Keratinocyte (primary cell): Measurements from ENCODE around the gene TOP1. TPM values are rescaled to one million over a fixed set of nuclear protein-coding genes. Genes with fewer than 3 reads are reported as not detected.

Experiments used
- DNase-seq: peaks from one replicate; pipeline ENCODE4 v3.0.0-alpha.2; 2011; ENCODE audit warnings: low read depth, missing footprints, low spot score
- FAIRE-seq: peaks from 2 replicates; lab custom pipeline; 2011; peaks lifted over from hg19 to GRCh38; lab: Jason Lieb, UNC
- H2AFZ ChIP-seq: 2 replicates; pipeline ENCODE4 v1.6.0; 2012; ENCODE audit warnings: low read length, control low read depth, inconsistent platforms; ENCODE audit not compliant: control insufficient read depth
- H3K27ac ChIP-seq: 2 replicates; pipeline ENCODE4 v1.5.1; 2011; ENCODE audit warnings: low read length; ENCODE audit not compliant: control insufficient read depth, insufficient read depth
- H3K27me3 ChIP-seq: 3 replicates; pipeline ENCODE4 v1.6.0; 2011; ENCODE audit warnings: low read length; ENCODE audit not compliant: control insufficient read depth, insufficient read depth; ENCODE audit errors: extremely low read depth
- H3K36me3 ChIP-seq, 2 experiments: 2 replicates in 1 of 2; 3 replicates in 1 of 2; pipeline ENCODE4 v1.5.1; 2011; ENCODE audit warnings: low read length in 2 of 2, mild to moderate bottlenecking in 1 of 2; ENCODE audit not compliant: control insufficient read depth in 2 of 2, insufficient read depth in 2 of 2; ENCODE audit errors: extremely low read depth in 1 of 2
- H3K4me1 ChIP-seq: 3 replicates; pipeline ENCODE4 v1.5.1; 2011; ENCODE audit warnings: low read length; ENCODE audit not compliant: control insufficient read depth, insufficient read depth; ENCODE audit errors: extremely low read depth
- H3K4me2 ChIP-seq: 3 replicates; pipeline ENCODE4 v1.6.0; 2011; ENCODE audit warnings: low read depth, low read length; ENCODE audit not compliant: control insufficient read depth, insufficient read depth; ENCODE audit errors: extremely low read depth
- H3K4me3 ChIP-seq, 3 experiments: fragments of 200-600 bp in 1 of 3; sonication (generic) in 1 of 3; 2 replicates in 2 of 3; 3 replicates in 1 of 3; pipeline ENCODE4 v1.5.1; 2011 to 2016; ENCODE audit warnings: low read length in 3 of 3, mild to moderate bottlenecking in 3 of 3, control low read depth in 2 of 3, inconsistent platforms in 1 of 3, low read depth in 1 of 3, mixed read lengths in 1 of 3, mixed run types in 1 of 3, moderate library complexity in 1 of 3; ENCODE audit not compliant: control insufficient read depth in 2 of 3, insufficient read depth in 2 of 3; ENCODE audit errors: extremely low read depth in 1 of 3
- H3K79me2 ChIP-seq: 2 replicates; pipeline ENCODE4 v1.6.0; 2012; ENCODE audit warnings: low read length; ENCODE audit not compliant: control insufficient read depth, insufficient read depth
- H3K9ac ChIP-seq: 3 replicates; pipeline ENCODE4 v1.6.0; 2011; ENCODE audit warnings: low read length; ENCODE audit not compliant: control insufficient read depth, insufficient read depth; ENCODE audit errors: extremely low read depth
- H3K9me1 ChIP-seq: 3 replicates; pipeline ENCODE4 v1.6.0; 2011; ENCODE audit warnings: low read length; ENCODE audit not compliant: control insufficient read depth, insufficient read depth; ENCODE audit errors: extremely low read depth
- H3K9me3 ChIP-seq: 2 replicates; pipeline ENCODE4 v1.5.1; 2012; ENCODE audit warnings: low read depth, low read length; ENCODE audit not compliant: control insufficient read depth
- H4K20me1 ChIP-seq: 3 replicates; pipeline ENCODE4 v1.6.0; 2011; ENCODE audit warnings: low read length; ENCODE audit not compliant: control insufficient read depth, insufficient read depth; ENCODE audit errors: extremely low read depth
- EZH2 ChIP-seq: IDR thresholded peaks from one replicate; pipeline ENCODE4 v1.6.1; 2012; ENCODE audit warnings: inconsistent platforms, mild to moderate bottlenecking, low read length, moderate library complexity
- dilution Hi-C: fragments of 300-500 bp; cut with MboI; formaldehyde crosslinking; loops from one replicate; pipeline ENCODE4 v1.7.0; 2020; ENCODE audit warnings: low sequenced_read_pairs; ENCODE audit not compliant: extremely low pct_ligation_motif_present
- polyA plus RNA-seq, 5 experiments: library from polyadenylated mRNA; depleted of rRNA in 3 of 5; stranded (reverse) in 3 of 5; stranded (forward) in 1 of 5; unstranded in 1 of 5; fragments of >200 nt; gene quantifications; 1 replicate in 1 of 5; 2 replicates in 3 of 5; 3 replicates in 1 of 5; pipeline versions ENCODE4 v1.2.1 to v1.2.3, GENCODE V29; 2011 to 2012; ENCODE audit warnings: missing spikeins in 2 of 5, low read depth in 1 of 5, low replicate concordance in 1 of 5
- TF ChIP-seq, protein P1 (sequence below), 3 experiments: IDR thresholded peaks in 1 of 3; conservative IDR thresholded peaks in 1 of 3; optimal IDR thresholded peaks in 1 of 3; 2 replicates in 2 of 3; 3 replicates in 1 of 3; pipeline versions ENCODE3 to v1.5.1; 2011; ENCODE audit warnings: low read length in 3 of 3, mild to moderate bottlenecking in 3 of 3, moderate library complexity in 2 of 3, control low read depth in 1 of 3, inconsistent platforms in 1 of 3; ENCODE audit not compliant: insufficient read depth in 2 of 3; ENCODE audit errors: extremely low read depth in 1 of 3

TOP1 gene
- polyA plus RNA-seq, 1 donor (not counting 4 experiments of a cell fraction or from before 2014, with no cell fraction given) = 25.2 TPM

DNA sequence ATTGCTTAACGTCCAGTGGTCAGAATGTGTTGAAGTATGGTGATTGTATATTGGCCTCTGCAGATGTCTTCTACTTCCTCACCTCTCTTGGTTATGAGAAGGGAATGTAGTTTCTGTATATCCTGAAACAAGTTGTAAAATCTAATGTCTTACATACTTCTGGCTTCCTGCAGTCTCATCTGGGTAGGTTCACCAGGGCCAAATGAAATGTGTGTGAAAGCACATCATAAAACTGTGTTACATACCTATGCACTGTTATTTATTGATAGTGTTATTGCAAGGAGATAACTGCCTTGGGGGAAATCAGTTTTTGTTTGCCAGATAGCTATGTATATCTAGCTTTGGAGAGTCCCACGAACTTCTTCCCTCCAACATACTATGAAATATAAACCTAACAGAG lies 73.0 kb downstream of the TOP1 start:
- H3K4me1 ChIP-seq = no peaks in the 10 kb centered on the region
- FAIRE-seq = no peak
- H3K9ac ChIP-seq = no peak overlapping the region
- no peaks in the 10 kb centered on the region for H3K79me2 ChIP-seq
- no peaks in the 10 kb centered on the region for H4K20me1 ChIP-seq
- TF ChIP-seq, protein P1, sequence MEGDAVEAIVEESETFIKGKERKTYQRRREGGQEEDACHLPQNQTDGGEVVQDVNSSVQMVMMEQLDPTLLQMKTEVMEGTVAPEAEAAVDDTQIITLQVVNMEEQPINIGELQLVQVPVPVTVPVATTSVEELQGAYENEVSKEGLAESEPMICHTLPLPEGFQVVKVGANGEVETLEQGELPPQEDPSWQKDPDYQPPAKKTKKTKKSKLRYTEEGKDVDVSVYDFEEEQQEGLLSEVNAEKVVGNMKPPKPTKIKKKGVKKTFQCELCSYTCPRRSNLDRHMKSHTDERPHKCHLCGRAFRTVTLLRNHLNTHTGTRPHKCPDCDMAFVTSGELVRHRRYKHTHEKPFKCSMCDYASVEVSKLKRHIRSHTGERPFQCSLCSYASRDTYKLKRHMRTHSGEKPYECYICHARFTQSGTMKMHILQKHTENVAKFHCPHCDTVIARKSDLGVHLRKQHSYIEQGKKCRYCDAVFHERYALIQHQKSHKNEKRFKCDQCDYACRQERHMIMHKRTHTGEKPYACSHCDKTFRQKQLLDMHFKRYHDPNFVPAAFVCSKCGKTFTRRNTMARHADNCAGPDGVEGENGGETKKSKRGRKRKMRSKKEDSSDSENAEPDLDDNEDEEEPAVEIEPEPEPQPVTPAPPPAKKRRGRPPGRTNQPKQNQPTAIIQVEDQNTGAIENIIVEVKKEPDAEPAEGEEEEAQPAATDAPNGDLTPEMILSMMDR (optimal IDR thresholded peaks at IDR 0.05 in 1 of 3, IDR thresholded peaks at IDR 0.05 in 1 of 3, conservative IDR thresholded peaks at IDR 0.05 in 1 of 3; ENCODE audit: extremely low read depth in 1 of 3, insufficient read depth in 2 of 3, low read length in 3 of 3) = no peak
- no peak for TF ChIP-seq EZH2
- no peaks in the 10 kb centered on the region for H3K9me1 ChIP-seq
- no peak overlapping the region for H2AFZ ChIP-seq
- no peak for DNase-seq
- H3K4me3 ChIP-seq = no peak overlapping the region
- dilution Hi-C loops = no loop called here
- no peak overlapping the region for H3K27ac ChIP-seq
- no peaks in the 10 kb centered on the region for H3K27me3 ChIP-seq
- peaks cover 22 to 53% of the 10 kb centered on the region in 2 experiments for H3K36me3 ChIP-seq
- no peaks in the 10 kb centered on the region for H3K9me3 ChIP-seq
- no peak overlapping the region for H3K4me2 ChIP-seq

DNA sequence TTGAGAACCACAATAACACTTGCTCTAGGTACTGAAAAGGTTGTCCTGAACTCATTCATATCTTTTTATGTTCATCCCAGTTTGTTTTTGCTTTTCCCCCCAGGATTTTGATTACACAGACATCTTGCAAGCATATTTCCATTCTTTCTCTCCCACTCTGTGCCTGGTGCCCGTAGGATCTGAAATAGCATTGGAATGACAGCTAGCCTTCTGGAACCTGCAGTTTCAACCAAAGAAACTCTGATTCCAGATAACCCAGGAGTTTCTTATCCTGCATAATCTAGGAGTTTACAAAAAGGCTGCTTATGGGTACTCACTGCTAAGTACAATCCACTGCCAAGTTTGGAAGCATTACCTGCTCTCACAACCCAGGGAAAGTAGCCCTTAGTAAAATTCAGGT lies 79.9 kb downstream of the TOP1 start:
- Histone ChIP-seq H2AFZ (no peak overlapping the region), H3K27ac (no peak overlapping the region), H3K4me2 (no peak overlapping the region), H3K9me3 (no peaks in the 10 kb centered on the region), H3K79me2 (no peaks in the 10 kb centered on the region), H3K4me1 (no peaks in the 10 kb centered on the region), H4K20me1 (no peaks in the 10 kb centered on the region), H3K4me3 (no peak overlapping the region), H3K36me3 (peaks cover 10 to 34% of the 10 kb centered on the region in 2 experiments), H3K9me1 (no peaks in the 10 kb centered on the region), H3K9ac (no peak overlapping the region), H3K27me3 (no peaks in the 10 kb centered on the region)
- TF ChIP-seq EZH2 = no peak
- TF ChIP-seq, protein P1 (optimal IDR thresholded peaks at IDR 0.05 in 1 of 3, IDR thresholded peaks at IDR 0.05 in 1 of 3, conservative IDR thresholded peaks at IDR 0.05 in 1 of 3; ENCODE audit: extremely low read depth in 1 of 3, insufficient read depth in 2 of 3, low read length in 3 of 3) = no peak
- FAIRE-seq = no peak
- dilution Hi-C loops = no loop called here
- no peak for DNase-seq
